ENCODE measurements around the gene CXCL17.

GRCh38 chr19:42467183-42467760, 24.5 kb upstream of the CXCL17 start:
- TF ChIP-seq GATA3 (IDR thresholded peaks at IDR 0.05; ENCODE audit: low read depth, low read length) (no peak), GATA2 (IDR thresholded peaks at IDR 0.05; ENCODE audit: low read depth, low read length) (no peak)

All from SH-SY5Y (cell line).